OCI-M2 (cell line): ENCODE results near the gene ZNF605.
"Not testable (repeated sequence)": the region's sequence is repeated elsewhere in the genome, so short reads cannot be mapped to it uniquely, and the experiment has no call there.

Experiments used
- DNase-seq: peaks from one replicate; lab custom pipeline; 2025; ENCODE audit not compliant: unreplicated experiment; lab: John Stamatoyannopoulos, UW

ZNF605 gene

GRCh38 chr12:132956011-132956788, at the start of gene ZNF605:
Gene ZNF605 (minus strand): TSS chr12:132956306. CDS start chr12:132945635, 10,671 bp downstream.
- DNase-seq, result peak; percentile 8

DNA sequence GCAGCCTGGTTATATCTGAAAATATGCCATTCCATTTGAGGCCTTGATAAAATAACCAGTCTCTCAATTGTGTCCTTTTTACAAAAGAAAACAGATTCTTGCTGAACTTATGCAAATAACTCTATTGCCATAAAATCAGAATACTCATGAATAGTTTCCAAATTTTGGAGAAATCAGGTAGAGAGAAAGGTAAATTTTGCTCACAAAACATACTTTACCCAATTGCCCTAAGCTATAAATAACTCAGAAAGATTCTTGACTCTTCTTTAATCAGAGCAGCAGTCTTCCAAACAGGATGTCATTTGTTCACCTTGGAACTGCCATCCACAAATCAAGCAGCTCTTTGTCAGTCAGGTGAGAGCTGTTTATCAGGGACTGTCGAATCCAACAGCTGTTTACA, 42.6 kb upstream of the ZNF605 start:
- no peak for DNase-seq

- no peak for DNase-seq
Measured at GRCh38 chr12:132986885-132987225, 30.7 kb upstream of the ZNF605 start.

DNA sequence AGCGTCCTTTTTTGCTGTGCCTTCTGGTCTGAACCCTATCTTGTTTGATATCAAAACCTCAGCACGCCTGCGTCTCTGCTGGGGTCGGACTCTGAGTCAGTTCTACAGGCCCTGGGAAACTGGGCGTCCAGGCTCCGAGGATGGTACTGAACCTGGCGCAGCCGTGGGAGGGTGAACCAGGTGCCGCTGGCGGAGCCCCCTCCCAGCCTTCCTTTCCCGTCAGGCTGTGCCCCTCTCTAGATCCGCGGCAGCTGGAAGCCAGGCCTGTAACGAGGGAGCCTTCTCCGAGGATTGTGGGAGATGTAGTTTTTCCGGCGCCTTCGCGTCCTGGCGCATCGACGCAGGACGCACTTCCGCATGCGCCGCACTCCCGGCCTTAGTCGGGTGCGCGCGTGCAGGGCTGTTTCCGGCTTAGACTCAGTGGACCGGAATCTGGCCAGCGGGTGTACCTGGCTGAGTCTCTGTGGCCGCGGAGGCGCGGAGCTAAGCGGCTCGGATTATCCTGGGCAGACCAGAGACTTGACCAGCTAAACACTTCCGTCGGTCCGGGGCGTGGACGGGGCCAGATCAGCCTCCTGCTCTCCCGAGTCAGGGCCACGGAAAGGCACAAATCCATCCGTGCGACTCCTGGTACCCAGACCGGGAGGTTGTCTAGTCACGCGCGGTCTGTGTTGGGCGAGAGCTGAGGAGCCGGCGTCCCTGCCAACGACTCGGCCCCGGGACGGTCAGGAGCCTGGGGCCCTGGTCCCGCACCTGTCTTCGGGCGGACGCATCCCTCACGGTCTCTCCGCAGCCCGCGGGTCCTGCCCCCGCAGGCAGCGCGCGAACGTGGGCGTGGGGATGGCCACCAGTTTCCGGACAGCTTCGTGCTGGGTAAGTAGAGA, 30.1 kb upstream of the ZNF605 start, which contains the start of gene ZNF26:
Gene ZNF26, plus strand, starts transcription at position 367 of the 884 bp plus-strand sequence. Its CDS starts 474 bp downstream, at position 841.
- peak; percentile 52 for DNase-seq

DNA sequence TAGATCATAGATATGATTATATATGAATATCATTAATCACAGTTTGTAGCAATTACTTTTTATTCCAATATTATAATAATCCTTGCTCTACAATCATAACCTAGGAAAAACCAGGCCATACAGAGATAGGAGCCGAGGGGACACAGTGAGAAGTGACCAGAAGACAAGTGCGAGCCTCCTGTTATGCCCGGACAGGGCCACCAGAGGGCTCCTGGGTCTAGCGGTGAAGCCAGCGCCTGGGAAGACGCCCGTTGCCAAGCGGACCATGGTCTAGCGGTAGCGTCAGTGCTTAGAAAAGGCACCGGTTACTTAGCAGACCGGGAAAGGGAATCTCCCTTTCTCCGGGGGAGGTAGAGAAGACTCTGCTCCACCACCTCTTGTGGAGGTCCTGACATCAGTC, 20.8 kb upstream of the ZNF605 start:
- DNase-seq, result not testable (repeated sequence)

DNA sequence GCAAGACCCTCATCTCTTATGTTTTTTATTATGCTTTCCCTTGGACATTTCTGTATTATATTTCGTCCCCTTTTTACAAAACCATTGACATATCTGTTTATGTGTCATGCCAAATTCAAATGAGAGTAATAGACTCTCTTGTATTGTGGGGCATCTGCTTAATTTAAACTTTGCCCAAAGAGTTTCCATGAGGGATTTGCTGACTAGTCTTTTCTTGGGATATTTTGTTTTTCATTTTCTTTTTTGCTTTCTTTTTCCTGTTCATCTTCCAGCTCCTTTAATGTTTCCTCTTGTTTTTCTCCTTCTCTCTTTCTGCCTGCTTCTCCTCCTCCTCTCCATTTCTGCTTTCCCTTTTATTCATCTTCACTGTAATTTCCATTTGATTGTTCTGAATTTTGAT, 16.3 kb upstream of the ZNF605 start:
- DNase-seq, result no peak

DNA sequence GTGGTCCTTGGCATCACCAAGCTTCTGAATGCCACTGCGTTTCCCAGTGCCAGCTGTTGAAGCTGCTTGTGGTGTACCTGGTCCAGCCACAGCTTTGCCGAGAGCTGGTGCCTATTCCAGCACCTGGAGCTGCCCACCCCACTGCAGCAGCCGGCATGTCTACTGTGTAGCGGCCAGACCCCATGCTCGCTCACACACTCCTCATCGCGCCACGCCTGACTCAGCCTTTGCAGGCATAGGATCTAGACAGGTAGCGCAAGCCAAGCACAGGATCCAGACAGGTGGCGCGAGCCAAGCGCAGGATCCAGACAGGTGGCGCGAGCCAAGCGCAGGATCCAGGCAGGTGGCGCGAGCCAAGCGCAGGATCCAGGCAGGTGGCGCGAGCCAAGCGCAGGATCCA, 11.6 kb upstream of the ZNF605 start:
- no peak for DNase-seq

- no peak for DNase-seq
Measured at GRCh38 chr12:132966676-132967415, 10.7 kb upstream of the ZNF605 start.

DNA sequence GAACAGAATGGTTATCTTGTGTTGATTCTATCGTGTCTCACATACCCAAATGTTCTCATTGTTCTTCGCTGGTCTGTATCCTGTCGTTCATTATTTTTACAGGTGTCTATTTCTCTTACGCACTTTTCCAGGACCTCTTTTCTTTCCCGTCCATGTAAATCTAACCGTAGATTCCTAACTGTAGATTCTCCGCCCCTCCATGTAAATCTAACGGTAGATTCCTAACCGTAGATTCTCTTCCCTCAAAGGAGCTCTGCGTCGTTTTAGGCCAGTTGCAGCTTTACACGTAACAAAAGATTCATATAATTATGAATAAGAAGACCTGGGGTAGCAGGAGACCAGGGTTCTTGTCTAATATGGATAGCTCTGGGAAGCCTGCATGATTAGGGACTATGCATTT, 9.7 kb upstream of the ZNF605 start:
- no peak for DNase-seq

DNA sequence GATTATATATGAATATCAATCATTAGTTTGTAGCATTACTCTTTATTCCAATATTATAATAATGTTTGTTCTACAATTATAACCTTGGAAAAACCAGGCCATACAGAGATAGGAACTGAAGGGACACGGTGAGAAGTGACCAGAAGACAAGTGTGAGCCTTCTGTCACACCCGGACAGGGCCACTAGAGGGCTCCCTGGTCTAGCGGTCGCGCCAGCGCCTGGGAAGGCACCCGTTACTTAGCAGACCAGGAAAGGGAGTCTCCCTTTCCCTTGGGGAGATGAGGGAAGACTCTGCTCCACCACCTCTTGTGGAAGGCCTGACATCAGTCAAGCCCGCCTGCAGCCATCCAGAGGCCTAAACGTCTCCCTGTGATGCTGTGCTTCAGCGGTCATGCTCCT, 7.8 kb upstream of the ZNF605 start:
- DNase-seq, result not testable (repeated sequence)

GRCh38 chr12:132961790-132962189, 5.7 kb upstream of the ZNF605 start:
- DNase-seq, result not testable (repeated sequence)

DNA sequence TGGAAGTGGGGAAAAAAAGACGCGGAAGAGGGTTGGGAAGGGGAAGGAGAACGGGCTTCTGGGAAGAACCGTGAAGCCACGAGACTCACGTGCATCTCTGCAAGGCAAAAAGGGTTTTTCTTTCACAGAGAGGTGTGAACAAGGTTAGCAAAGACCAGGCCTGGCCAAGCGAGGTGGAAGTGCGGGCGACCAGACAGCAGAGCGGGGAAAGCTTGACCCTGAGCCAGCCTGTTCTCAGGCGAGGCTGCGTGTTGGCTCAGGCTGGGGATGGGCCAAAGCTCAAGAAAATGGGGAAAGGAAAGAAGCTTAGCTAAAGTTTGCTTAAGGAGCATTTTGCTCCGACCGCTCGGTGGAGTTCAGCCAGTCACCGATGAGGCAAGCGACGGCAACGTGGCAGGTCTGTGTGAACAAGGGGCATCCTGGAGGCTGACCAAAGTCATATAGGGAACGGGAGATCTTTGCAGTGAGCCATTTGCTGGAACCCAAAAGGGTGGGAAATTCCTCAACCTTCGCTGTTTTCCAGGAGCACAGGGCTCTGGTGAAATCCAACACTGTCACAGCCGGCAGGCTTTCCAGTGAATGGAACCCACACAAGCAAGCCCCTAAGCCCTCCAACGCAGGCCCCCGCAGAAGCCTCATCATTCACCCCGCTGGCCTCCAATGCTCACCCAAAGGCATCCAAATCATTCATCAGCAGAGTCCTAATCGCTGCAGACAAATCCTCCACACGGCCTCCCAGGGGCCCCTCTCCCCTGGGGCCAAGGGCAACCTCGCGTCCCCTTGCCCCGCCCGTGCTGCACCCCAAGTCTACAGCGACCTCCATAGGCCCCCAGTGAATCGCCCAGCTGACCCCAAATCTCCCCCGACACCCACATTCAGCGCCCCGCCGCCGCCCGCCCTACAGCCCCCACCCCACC, 754 bp downstream of the ZNF605 start:
- DNase-seq, result no peak

- DNase-seq, result no peak
Measured at GRCh38 chr12:132954471-132955048, 1.5 kb downstream of the ZNF605 start.

DNA sequence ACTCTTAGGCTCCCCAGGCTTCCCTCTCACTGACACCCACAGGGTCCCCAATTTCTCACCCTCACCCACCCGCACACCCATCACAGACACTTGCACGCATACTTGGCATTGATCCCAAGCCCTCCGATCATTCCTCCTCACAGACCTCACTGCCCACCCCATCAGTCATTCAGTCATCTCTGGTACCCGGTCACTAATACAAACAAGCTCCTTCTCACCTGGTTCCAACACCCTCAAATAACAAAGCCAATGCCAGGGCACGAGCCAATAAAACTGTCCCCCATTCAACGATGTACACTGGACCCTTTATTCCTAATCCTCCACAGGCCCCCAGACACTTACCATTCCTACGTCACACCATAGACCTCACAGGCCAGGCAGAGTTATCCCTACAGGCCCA, 2.3 kb downstream of the ZNF605 start:
- no peak for DNase-seq

DNA sequence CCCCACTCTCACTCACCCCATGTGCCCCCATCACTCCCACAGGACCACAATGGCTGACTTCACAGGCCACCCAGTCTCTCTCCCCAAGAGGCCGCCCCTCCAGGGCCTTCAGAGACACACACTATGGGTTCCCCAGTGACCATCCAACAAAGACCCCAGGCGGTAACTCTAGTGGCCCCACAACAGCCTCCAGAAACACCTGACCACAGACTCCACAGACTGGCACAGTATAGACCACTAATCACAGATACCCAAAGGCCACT, 3.0 kb downstream of the ZNF605 start:
- no peak for DNase-seq

DNA sequence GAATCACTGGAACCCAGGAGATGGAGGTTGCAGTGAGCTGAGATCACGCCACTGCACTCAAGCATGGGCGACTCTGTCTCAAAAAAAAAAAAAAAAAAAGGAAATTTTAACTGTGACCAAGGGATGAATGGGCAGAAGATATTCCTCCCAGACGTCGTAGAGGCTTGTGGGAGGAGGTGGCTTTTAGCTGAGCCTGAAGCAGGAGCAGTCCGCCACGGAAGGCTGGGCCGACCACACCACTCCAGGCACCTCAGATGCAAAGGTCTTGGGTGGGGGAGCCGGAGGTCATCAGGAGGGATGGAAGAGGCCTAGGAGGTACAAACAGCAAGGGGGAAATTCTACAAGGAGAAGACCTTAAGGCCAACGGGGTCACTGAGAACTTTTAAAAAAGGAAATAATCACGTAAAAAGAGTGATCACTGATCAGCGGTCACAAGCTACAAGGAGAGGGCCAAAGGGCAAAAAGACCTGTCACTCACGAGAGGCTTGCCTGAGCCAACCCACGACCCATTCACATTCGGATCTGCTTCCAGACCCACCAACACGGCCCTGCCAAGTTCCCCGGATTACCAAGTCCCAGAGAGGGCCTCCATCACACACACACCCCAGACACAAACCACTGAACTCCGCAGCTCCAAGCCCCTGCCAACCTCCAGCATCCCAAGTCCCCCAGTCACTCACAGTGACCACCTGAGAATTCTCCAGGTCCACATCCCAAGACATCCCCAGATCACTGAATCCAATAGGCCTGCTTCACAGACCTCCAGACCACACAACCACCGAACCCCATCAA, 3.5 kb downstream of the ZNF605 start:
- no peak for DNase-seq

- DNase-seq, result no peak
Measured at GRCh38 chr12:132951649-132952048, 4.5 kb downstream of the ZNF605 start.

GRCh38 chr12:132950844-132951535, 5.1 kb downstream of the ZNF605 start:
- no peak for DNase-seq
